ENCODE results near the gene ABCA10. TPM values are rescaled to one million over a fixed set of nuclear protein-coding genes. Genes with fewer than 3 reads are reported as not detected.
A peak's percentile ranks its signal among the peaks of the same experiment; 100 is the strongest.
"Not testable (repeated sequence)": the region's sequence is repeated elsewhere in the genome, so short reads cannot be mapped to it uniquely, and the experiment has no call there.

The ABCA10 gene
- total and polyA plus RNA-seq, 3 donors from 2014 or later: 11.5 to 16.2 (median 13.6) TPM

GRCh38 chr17:69213059-69213813, 15.4 kb downstream of the ABCA10 start:
- Histone ChIP-seq H3K4me1 (no peaks in the 10 kb centered on the region), H3K27ac (no peak overlapping the region), H3K9me3 (no peaks in the 10 kb centered on the region), H3K27me3 (no peaks in the 10 kb centered on the region), H3K4me3 (no peak overlapping the region), H3K36me3 (ENCODE audit: low read depth, missing control alignments) (no peaks in the 10 kb centered on the region)
- 78 to 82% methylated on average over 9 of the region's 9 CpGs for WGBS, 2 donors
- DNase-seq: no peak
- intact Hi-C loops (cut with DNase I; ENCODE audit: low total_unique reads): no loop called here
- TF ChIP-seq CTCF (IDR thresholded peaks at IDR 0.05) (no peak), POLR2A (IDR thresholded peaks at IDR 0.05) (no peak)

- no peak for DNase-seq
- no peaks in the 10 kb centered on the region for H3K9me3 ChIP-seq
- no peak overlapping the region for H3K4me3 ChIP-seq
- WGBS, 2 donors: 89 to 90% methylated on average over 2 of the region's 2 CpGs
- H3K27ac ChIP-seq: no peak overlapping the region
- no peaks in the 10 kb centered on the region for H3K36me3 ChIP-seq (ENCODE audit: low read depth, missing control alignments)
- H3K27me3 ChIP-seq: no peaks in the 10 kb centered on the region
- intact Hi-C loops (cut with DNase I; ENCODE audit: low total_unique reads): no loop called here
- no peak for TF ChIP-seq POLR2A (IDR thresholded peaks at IDR 0.05)
- TF ChIP-seq CTCF (IDR thresholded peaks at IDR 0.05): no peak
- H3K4me1 ChIP-seq: no peaks in the 10 kb centered on the region
Observed at GRCh38 chr17:69208640-69209039, 20.0 kb downstream of the ABCA10 start.

GRCh38 chr17:69207151-69207550, 21.5 kb downstream of the ABCA10 start:
- H3K27ac ChIP-seq: no peak overlapping the region
- H3K27me3 ChIP-seq: no peaks in the 10 kb centered on the region
- no peak for TF ChIP-seq POLR2A (IDR thresholded peaks at IDR 0.05)
- no peak for TF ChIP-seq CTCF (IDR thresholded peaks at IDR 0.05)
- DNase-seq: no peak
- no peaks in the 10 kb centered on the region for H3K4me1 ChIP-seq
- H3K4me3 ChIP-seq: no peak overlapping the region
- intact Hi-C loops (cut with DNase I; ENCODE audit: low total_unique reads): no loop called here
- WGBS, 2 donors: 74 to 86% methylated on average over 4 of the region's 4 CpGs
- H3K36me3 ChIP-seq (ENCODE audit: low read depth, missing control alignments): no peaks in the 10 kb centered on the region
- no peaks in the 10 kb centered on the region for H3K9me3 ChIP-seq

GRCh38 chr17:69198238-69198637, 30.4 kb downstream of the ABCA10 start:
- no peak for TF ChIP-seq POLR2A (IDR thresholded peaks at IDR 0.05)
- TF ChIP-seq CTCF (IDR thresholded peaks at IDR 0.05): no peak

GRCh38 chr17:69196105-69196653, 32.4 kb downstream of the ABCA10 start:
- H3K27me3 ChIP-seq; H3K9me3 ChIP-seq; DNase-seq; H3K27ac ChIP-seq; intact Hi-C loops (cut with DNase I; ENCODE audit: low total_unique reads); H3K36me3 ChIP-seq (ENCODE audit: low read depth, missing control alignments); H3K4me1 ChIP-seq: not testable (repeated sequence)
- H3K4me3 ChIP-seq: peak overlapping the region in 1 of 2 donors; percentile 29
- WGBS, 2 donors: 69 to 85% methylated on average over 3 to 34 of the region's 40 CpGs

More at GRCh38 chr17:69198238-69198637, 30.4 kb downstream of the ABCA10 start:
- no peak for DNase-seq
- Histone ChIP-seq H3K27me3 (no peaks in the 10 kb centered on the region), H3K27ac (no peak overlapping the region), H3K36me3 (ENCODE audit: low read depth, missing control alignments) (no peaks in the 10 kb centered on the region), H3K4me1 (no peaks in the 10 kb centered on the region), H3K4me3 (no peak overlapping the region), H3K9me3 (no peaks in the 10 kb centered on the region)
- WGBS, 2 donors: 72 to 85% methylated on average over 6 of the region's 6 CpGs
- intact Hi-C loops (cut with DNase I; ENCODE audit: low total_unique reads): no loop called here
